Kidney (tissue), 14 donors: Measurements from ENCODE around the gene SPP1. TPM values are rescaled to one million over a fixed set of nuclear protein-coding genes. Genes with fewer than 3 reads are reported as not detected.

ENCODE experiments used
- DNase-seq, 5 donors: peaks; one replicate each; pipeline ENCODE4 v3.0.0-alpha.2; 2013 to 2020
- FAIRE-seq: peaks from 2 replicates; lab custom pipeline; 2012; peaks lifted over from hg19 to GRCh38; lab: Jason Lieb, UNC
- H3K27ac ChIP-seq, 2 donors: one replicate each; pipeline ENCODE4 v1.7.0; 2013; ENCODE audit warnings: low read depth in 2 of 2, low read length in 2 of 2, inconsistent platforms in 1 of 2
- H3K27me3 ChIP-seq: one replicate; pipeline ENCODE4 v1.7.1; 2013; ENCODE audit warnings: low read length, inconsistent platforms; ENCODE audit not compliant: control insufficient read depth, insufficient read depth
- H3K36me3 ChIP-seq, 3 donors: one replicate each; pipeline versions ENCODE4 v1.7.0 to v1.7.1; 2013; ENCODE audit warnings: low read length in 3 of 3, control low read depth in 1 of 3, inconsistent platforms in 1 of 3; ENCODE audit not compliant: insufficient read depth in 3 of 3, control insufficient read depth in 2 of 3
- H3K4me1 ChIP-seq, 3 donors: one replicate each; pipeline versions ENCODE4 v1.7.0 to v1.7.1; 2013; ENCODE audit warnings: low read length in 3 of 3, inconsistent platforms in 1 of 3, low read depth in 1 of 3; ENCODE audit not compliant: control insufficient read depth in 2 of 3, insufficient read depth in 2 of 3
- H3K4me3 ChIP-seq, 3 donors: one replicate each; pipeline versions ENCODE4 v1.7.0 to v1.8.1; 2013; ENCODE audit warnings: low read length in 3 of 3, control low read depth in 1 of 3, inconsistent platforms in 1 of 3
- H3K9ac ChIP-seq, 3 donors: one replicate each; pipeline versions ENCODE4 v1.7.0 to v1.7.1; 2013; ENCODE audit warnings: low read length in 3 of 3, control low read depth in 1 of 3, inconsistent platforms in 1 of 3
- H3K9me3 ChIP-seq, 3 donors: one replicate each; pipeline versions ENCODE4 v1.7.0 to v1.7.1; 2013; ENCODE audit warnings: low read length in 3 of 3, control low read depth in 1 of 3, inconsistent platforms in 1 of 3; ENCODE audit not compliant: control insufficient read depth in 2 of 3, insufficient read depth in 1 of 3
- CTCF ChIP-seq: IDR thresholded peaks from 3 replicates; pipeline ENCODE4 v1.5.1; 2012; ENCODE audit warnings: mild to moderate bottlenecking, moderate library complexity, borderline replicate concordance; ENCODE audit not compliant: insufficient read depth; ENCODE audit errors: extremely low read depth
- intact Hi-C: fragments of 100-400 bp; cut with DNase I; formaldehyde crosslinking; loops from one replicate; pipeline ENCODE4 v1.11.1; 2022
- polyA plus RNA-seq: library from polyadenylated mRNA; stranded (reverse); fragments of 350-450 nt; fragmentation: Illumina TruSeq; extraction: RNeasy Lipid Tissue Mini Kit (QIAGEN cat#74804); gene quantifications from one replicate; pipeline ENCODE4 v1.2.3, GENCODE V29; 2014; ENCODE audit warnings: low read depth, low replicate concordance; ENCODE audit not compliant: insufficient read depth
- total RNA-seq: library from RNA; stranded (reverse); fragmentation: NEBNext Ultra II Directional; extraction: Animal tissue kit (Norgen Biotek cat#: 25700); gene quantifications from one replicate; pipeline ENCODE4 v1.2.1, GENCODE V29; 2021
- donor health status: control.
- donor health status: control.
- donor health status: control.
- donor health status: control.
- donor health status: control.
- donor health status: DM: yes; HTN: yes; CAD: no.
- donor health status: Normal renal cell carcinoma (clear cell type).

The SPP1 gene
- total and polyA plus RNA-seq, 2 donors from 2014 or later = 5,484 to 6,594 TPM

- no peak for TF ChIP-seq CTCF
- Histone ChIP-seq H3K4me3 (no peak overlapping the region), H3K4me1 (peaks cover 0 to 5% (median 0%) of the 10 kb centered on the region in 3 donors), H3K9ac (no peak overlapping the region), H3K36me3 (no peaks in the 10 kb centered on the region), H3K27me3 (no peaks in the 10 kb centered on the region), H3K9me3 (no peaks in the 10 kb centered on the region), H3K27ac (no peak overlapping the region)
- DNase-seq (no peak), FAIRE-seq (peak; percentile 11)
- intact Hi-C loops = no loop called here
Observed at GRCh38 chr4:87961993-87962392, 13.5 kb upstream of the SPP1 start.

- no peaks in the 10 kb centered on the region for H3K9me3 ChIP-seq
- peaks cover 0 to 5% (median 0%) of the 10 kb centered on the region in 3 donors for H3K4me1 ChIP-seq
- TF ChIP-seq CTCF = no peak
- FAIRE-seq (no peak), DNase-seq (peak in 1 of 5 donors; percentile 22)
- H3K27ac ChIP-seq = no peak overlapping the region
- H3K9ac ChIP-seq = no peak overlapping the region
- H3K27me3 ChIP-seq = no peaks in the 10 kb centered on the region
- no peak overlapping the region for H3K4me3 ChIP-seq
- no peaks in the 10 kb centered on the region for H3K36me3 ChIP-seq
- intact Hi-C loops = no loop called here
Observed at GRCh38 chr4:87962398-87963146, 12.9 kb upstream of the SPP1 start.

DNA sequence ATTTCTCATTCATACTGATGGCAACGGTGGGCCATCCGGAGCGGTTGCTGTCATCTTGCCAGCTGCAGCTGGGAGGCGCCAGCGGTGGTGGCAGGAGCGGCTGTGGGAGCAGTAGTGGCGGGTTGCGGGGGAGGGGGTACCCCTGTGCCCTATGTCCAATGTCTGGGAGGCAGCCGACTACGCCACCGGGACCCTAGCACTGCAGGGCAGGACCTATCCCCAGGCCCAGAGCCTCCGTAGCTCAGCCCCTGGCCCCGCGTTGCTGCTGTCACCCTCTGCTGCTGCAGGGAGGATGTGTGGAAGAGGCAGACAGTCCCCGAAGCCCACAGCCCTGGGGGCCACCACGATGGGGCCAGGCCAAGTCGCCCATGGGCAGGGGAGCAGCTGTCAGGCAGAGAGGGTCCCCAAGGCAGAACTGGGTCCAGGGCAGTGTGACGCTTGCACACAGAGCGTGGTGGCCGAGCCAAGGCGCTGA lies 10.0 kb upstream of the SPP1 start:
- Histone ChIP-seq H3K27ac (no peak overlapping the region), H3K9me3 (no peaks in the 10 kb centered on the region), H3K4me3 (no peak overlapping the region), H3K9ac (no peak overlapping the region), H3K4me1 (peaks cover 0 to 8% (median 0%) of the 10 kb centered on the region in 3 donors), H3K36me3 (no peaks in the 10 kb centered on the region), H3K27me3 (no peaks in the 10 kb centered on the region)
- FAIRE-seq (no peak), DNase-seq (peak in 1 of 5 donors; percentile 69)
- intact Hi-C loops = no loop called here
- TF ChIP-seq CTCF = no peak
